ENCODE results near the gene PRPS2. TPM values are rescaled to one million over a fixed set of nuclear protein-coding genes. Genes with fewer than 3 reads are reported as not detected.

The PRPS2 gene
- polyA plus RNA-seq, 5 donors = 27.9 to 36.7 (median 33.7) TPM

GRCh38 chrX:12805333-12805732, 14.1 kb downstream of the PRPS2 start:
- no peak for DNase-seq

GRCh38 chrX:12811658-12812057, 20.4 kb downstream of the PRPS2 start:
- DNase-seq = no peak

DNA sequence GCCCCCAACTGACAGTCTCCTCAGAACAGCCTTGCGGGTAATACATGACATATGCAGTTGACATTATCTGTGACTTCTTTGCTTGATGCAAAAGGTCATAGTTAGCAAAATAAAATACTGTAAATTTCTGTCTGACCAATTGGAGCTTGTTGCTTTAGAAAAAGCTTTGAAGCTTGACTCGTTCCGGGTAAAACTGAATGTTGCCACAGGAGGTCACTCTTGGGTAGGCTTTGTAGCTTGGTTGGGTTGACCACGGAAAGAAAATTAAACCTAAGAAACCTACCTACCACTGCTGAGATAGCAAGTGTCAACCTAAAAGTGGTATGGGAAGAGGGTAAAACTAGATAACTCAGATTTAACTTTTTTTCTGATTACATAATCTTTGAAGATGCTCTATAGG, 23.2 kb downstream of the PRPS2 start:
- peak; percentile 31 to 34 for DNase-seq

DNA sequence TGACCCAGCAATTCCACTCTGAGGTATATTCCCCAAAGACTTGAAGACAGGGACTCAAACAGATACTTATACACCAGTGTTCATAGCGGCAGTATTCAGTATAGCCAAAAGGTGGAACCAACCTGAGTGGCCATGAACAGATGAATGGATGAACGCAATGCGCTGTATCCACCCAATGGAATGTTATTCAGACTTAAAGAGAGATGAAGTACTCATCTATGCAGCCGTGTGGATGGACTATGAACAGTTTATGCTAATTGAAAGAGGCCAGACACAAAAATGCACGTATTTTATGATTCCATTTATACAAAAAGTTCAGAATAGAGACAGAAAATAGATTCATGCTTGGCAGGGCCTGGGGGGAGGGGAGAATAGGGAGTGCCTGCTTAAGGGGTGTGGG, 26.3 kb downstream of the PRPS2 start:
- DNase-seq = no peak

- no peak for DNase-seq
These were observed 28.0 kb downstream of the PRPS2 start for GRCh38 chrX:12819222-12819621.

- no peak for DNase-seq
These were observed 29.5 kb downstream of the PRPS2 start for GRCh38 chrX:12820737-12821136.

DNA sequence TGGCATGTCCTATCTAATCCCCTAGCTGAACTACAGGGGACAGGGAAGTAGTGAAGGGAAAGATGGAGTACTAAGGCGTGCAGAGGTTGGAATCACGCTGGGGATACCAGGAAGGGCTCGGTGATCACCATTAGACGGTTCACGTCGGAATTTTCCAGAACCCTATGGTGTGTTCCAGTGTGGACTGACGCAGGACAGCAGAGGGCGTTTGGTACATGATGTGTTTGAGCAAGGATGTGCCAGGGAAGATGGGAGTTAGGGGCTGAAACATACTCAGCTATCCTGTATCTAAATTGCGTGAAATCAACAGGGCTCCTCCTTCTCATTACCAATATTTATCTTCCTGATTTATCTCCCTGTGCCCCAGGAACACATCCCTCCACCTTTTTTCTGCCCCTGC, 33.7 kb downstream of the PRPS2 start:
- DNase-seq = no peak

- DNase-seq = no peak
These were observed 34.6 kb downstream of the PRPS2 start for GRCh38 chrX:12825801-12826200.

- DNase-seq = no peak
These were observed 52.0 kb downstream of the PRPS2 start for GRCh38 chrX:12843061-12843667.

- no peak for DNase-seq
These were observed 52.6 kb downstream of the PRPS2 start for GRCh38 chrX:12843668-12844279.

DNA sequence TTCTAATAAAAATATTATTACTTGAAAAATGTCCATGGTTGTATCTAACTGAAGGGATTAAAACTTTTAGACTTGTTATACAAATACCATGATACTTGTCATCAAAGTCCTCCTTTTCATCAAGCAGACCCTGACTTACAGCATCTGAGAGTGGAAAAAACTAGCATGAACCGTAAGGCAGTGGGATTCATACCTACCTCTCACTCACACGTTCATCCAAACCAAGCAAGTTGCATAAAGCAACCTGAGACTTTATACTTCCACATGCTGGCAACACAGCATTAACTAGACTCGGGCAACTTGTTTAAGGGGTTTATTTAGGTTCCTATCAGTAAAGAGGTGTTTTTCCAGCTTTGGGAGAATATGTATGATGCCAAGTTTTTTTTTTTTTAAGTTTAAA, 53.1 kb downstream of the PRPS2 start:
- DNase-seq = no peak

DNA sequence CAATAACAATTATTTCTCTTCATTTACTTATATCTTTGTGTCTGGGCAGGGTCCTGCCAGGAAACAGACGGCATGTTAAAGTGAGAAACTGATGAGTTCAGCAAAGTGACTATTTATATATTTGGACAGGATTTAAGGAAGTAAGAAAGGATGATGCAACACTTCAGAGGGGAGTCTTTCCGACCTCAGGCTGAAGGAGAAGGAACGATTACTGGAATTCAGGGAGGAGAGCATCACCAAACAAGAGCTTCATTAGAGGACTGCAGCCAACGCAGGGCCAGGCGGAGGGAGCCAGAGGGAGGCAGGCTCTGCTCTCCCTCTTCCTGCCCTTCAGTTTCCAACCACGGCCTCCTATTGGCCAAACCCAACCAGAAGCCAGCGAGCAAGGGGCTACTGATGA, 74.1 kb downstream of the PRPS2 start:
- DNase-seq = peak; percentile 42 to 56

GRCh38 chrX:12866451-12867377, 75.5 kb downstream of the PRPS2 start, which contains the start of gene TLR7:
Gene TLR7, plus strand, starts transcription at chrX:12867072. Its CDS starts 507 bp downstream, at chrX:12867579.
- DNase-seq = no peak

- peak; percentile 59 to 68 for DNase-seq
These were observed 76.5 kb downstream of the PRPS2 start for GRCh38 chrX:12867685-12868084.

GRCh38 chrX:12868747-12869146, 77.5 kb downstream of the PRPS2 start:
- DNase-seq = no peak

DNA sequence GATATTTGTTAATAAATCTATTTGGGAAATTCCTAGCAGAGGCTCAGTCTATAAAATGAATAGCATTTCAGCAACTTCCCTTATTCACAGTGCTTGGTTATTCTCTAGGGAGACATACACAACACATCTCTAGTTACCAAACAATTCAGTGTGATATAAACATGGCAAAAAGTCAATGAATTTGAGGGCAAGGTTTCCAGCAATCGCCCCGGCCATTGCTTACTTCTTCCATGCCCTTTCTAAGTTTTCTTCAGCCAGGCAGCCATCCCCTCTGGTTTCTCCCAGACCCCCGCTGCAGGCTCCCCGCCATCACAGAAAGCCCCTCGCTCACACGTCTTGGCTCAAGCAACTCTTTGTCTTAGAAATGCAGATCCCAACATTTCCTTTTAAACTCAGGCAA, 80.0 kb downstream of the PRPS2 start:
- peak; percentile 56 to 58 for DNase-seq

GRCh38 chrX:12872741-12873140, 81.5 kb downstream of the PRPS2 start:
- no peak for DNase-seq

Other genes starting within 250 kb of the PRPS2 start
- gene TLR7, start 75.7 kb downstream of the PRPS2 start, polyA plus RNA-seq (ENCODE audit: insufficient read depth in 1 of 5, insufficient read length in 5 of 5, low replicate concordance in 1 of 5) = 1 to 10 TPM in 2 of 5 donors, under 1 TPM in 3; 0.64 to 1.2 (median 0.91) TPM
- gene TLR8, start 115.2 kb downstream of the PRPS2 start, polyA plus RNA-seq (ENCODE audit: insufficient read depth in 1 of 5, insufficient read length in 5 of 5, low replicate concordance in 1 of 5) = under 1 TPM; 0.28 to 0.60 (median 0.46) TPM
- 1,000 to 10,000 TPM; 3,063 to 3,735 (median 3,478) TPM for gene TMSB4X, start 183.7 kb downstream of the PRPS2 start, polyA plus RNA-seq (ENCODE audit: insufficient read depth in 1 of 5, insufficient read length in 5 of 5, low replicate concordance in 1 of 5)